Activated gamma-delta T cell treated with anti-CD3 and anti-CD28 coated beads, Interleukin-2, amount 50 U/mL, for 16 hours (primary cell): ENCODE measurements around the gene CBX4.

Experiments
- DNase-seq: peaks from one replicate; pipeline ENCODE4 v3.0.0-alpha.2; 2020; ENCODE audit warnings: low read depth

The CBX4 gene

DNA sequence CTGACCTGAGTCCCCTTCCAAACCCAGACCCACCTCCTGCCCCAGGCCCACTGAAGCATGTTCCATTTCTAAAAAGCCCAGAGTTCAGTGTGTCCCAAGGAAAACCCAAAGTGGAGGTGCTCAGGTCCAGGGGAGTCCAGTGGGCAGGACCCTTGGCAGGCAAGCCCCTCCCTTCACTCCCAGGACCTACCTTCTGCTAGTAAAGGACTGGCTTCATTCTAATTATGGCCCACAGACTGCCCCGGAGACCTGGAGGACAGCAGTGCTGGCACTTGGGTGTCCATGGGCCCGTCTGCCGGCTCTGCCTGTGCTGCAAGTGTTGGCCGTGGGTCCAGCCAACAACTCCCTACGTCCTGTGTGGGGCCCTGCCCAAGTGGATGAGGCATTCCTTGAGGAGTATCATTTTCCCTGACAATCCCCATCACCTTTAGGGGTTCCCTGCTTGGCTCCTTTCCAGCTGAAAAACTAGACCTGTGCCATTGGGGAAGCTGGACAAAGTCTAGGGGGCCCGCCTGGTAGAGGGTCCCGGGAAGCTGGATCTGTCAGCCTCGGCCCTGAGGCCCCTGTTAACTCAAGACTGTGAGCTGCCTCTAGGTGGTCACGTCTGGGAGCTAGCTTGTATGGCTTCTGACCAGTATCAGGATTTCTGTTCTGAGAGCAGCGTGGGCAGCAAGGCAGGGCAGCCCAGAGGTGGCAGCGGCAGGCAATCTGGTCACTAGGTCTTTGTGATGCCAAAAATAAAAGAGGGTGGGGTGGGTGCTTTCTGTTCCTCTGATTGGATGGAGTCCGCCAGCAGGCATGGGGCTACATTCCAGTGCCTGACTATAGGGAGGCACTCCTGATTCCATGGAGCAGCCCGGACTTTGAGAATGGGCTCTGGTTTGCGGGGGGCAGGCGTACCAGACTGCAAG lies 53.1 kb downstream of the CBX4 start:
- DNase-seq, result no peak

DNA sequence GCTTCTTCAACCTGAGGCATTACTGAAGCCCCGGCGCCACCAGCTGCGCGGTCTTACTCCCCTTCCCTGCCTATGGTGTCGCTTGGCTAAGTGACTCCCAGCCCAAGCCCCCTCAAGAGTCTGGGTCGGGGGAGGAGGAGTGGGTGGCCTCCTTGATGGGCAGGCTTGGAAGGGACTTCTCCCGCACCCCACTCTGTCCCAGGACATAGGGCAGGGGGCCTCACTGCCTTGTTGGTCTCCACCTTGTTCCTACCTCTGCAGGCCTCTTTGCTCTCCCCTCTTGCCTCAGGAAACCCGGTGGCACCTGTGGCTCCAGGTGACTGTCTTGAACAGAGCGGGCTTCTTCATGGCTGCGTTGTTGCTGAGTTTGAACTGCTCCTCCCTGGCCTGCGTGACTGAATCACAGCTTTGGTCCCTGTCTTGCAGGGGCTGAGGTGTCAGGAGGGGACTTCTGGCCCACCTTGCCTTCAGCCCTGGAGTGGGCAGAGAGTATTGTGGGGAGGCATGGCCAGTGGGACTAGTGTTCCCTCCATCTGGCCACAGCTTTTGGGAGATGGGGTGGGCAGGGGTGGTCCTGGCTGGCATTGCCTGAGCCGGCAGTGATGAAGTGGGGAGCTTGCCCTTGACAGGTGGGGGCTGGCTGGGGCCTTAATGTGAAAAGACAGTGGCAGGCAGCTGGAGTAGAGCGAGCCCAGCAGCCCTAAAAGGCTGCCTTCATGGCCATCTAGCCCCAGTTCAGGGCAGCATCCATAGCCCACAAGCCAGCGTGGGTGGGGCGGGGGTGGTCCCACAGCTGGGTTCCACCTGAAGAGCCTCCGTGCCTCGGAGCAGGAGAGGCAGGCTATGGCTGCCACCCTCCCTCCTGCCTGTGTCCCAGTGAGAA lies 54.0 kb downstream of the CBX4 start:
- no peak for DNase-seq

DNA sequence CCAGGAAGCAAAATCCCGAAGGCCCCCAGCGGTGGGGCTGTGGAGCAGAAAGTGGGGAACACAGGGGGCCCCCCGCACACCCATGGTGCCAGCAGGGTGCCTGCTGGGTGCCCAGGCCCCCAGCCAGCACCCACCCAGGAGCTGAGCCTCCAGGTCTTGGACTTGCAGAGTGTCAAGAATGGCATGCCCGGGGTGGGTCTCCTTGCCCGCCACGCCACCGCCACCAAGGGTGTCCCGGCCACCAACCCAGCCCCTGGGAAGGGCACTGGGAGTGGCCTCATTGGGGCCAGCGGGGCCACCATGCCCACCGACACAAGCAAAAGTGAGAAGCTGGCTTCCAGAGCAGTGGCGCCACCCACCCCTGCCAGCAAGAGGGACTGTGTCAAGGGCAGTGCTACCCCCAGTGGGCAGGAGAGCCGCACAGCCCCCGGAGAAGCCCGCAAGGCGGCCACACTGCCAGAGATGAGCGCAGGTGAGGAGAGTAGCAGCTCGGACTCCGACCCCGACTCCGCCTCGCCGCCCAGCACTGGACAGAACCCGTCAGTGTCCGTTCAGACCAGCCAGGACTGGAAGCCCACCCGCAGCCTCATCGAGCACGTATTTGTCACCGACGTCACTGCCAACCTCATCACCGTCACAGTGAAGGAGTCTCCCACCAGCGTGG lies 54.8 kb downstream of the CBX4 start:
- DNase-seq, result no peak

DNA sequence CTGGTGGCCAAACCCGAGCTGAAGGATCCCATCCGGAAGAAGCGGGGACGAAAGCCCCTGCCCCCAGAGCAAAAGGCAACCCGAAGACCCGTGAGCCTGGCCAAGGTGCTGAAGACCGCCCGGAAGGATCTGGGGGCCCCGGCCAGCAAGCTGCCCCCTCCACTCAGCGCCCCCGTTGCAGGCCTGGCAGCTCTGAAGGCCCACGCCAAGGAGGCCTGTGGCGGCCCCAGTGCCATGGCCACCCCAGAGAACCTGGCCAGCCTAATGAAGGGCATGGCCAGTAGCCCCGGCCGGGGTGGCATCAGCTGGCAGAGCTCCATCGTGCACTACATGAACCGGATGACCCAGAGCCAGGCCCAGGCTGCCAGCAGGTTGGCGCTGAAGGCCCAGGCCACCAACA lies 55.3 kb downstream of the CBX4 start:
- no peak for DNase-seq
